ENCODE data around the gene PDIA2.
"Not testable (repeated sequence)": the region's sequence is repeated elsewhere in the genome, so short reads cannot be mapped to it uniquely, and the experiment has no call there.

Gene PDIA2

DNA sequence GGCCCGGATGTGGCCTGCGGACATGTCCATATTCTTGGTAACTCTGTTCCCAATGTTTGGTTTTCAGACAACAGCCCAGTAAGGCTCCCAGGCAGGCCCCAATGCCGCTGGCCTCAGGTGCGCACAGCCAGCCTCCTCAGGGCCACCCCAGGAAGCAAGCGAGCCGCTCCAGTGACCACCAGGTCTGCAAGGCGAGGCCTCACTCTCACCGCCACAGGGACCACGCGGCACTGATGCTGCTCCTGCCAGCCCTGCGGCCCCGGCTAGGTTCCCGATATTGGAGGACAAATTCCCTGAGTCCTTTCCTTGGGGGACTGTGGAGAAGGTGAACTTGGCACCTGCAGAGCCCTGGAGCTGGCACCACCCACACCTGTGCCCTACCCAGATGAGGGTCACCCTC is 19.0 kb downstream of the PDIA2 start:
- DNase-seq (ENCODE audit: low read depth), result no peak

DNA sequence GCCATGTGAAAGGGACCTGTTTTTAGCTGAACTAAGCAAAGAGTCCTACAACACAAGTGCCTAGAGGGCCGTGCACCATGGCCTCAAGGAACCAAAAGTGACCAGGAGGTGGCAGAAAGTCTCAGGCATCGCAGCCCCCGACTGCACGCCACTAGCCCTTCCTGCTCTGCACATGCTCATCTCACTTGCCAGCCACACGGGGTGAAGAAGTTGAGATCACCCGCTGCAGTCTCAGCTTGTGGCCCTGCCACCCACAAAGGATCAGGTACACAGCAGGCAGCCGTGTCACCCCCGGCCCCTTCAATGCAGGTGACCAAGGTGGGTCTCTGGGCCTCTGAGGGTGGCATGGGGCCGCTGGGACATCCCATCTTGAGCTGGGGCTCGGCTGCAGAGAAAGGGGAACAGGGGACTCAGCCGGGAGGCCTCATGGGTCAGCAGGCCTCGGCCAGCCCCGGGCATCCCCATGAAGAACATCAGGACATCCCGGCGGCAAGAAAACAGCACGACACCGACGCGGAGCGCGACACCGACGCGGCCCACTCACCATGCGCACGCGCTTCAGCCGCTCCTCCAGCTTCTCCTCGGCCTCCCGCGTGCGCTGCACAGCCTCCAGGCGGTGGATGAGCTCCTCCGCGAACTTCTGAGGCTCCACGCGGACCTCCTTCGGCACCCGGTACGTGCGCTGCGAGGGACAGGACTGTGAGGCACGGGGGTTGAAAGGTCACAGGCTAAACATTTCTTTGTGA is 21.0 kb downstream of the PDIA2 start:
- no peak for DNase-seq (ENCODE audit: low read depth)

DNA sequence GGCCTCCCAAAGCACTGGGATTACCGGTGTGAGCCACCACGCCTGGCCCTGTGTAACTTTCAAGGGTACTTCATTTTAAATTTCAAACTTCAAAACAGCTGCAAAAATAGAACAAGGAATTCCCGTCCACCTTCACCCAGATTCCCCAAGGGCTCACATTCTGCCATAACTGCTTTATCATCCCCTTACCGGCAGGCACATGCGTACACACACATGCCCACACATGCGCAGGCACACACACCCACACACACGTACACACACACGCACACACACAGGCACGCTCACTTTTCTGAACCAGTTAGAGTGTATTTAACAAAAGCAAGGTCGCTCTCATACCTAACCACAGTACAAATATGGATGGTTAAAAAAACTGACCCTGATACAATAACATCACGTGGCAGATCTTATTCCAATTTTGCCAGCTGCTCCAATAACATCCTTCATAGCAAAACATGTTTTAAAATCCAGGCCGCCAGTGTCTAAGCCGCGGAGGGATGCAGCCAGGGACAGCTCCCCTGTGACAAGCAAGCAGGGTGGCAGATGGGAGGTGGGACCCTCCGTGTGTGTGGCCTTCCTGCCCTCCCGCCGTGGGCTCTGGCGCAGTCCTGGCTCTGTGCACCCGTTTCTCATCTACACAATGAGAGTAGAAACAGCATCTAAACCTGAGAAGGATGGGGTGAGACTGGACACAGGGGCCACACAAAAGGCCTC is 23.1 kb downstream of the PDIA2 start:
- no peak for DNase-seq (ENCODE audit: low read depth)

DNA sequence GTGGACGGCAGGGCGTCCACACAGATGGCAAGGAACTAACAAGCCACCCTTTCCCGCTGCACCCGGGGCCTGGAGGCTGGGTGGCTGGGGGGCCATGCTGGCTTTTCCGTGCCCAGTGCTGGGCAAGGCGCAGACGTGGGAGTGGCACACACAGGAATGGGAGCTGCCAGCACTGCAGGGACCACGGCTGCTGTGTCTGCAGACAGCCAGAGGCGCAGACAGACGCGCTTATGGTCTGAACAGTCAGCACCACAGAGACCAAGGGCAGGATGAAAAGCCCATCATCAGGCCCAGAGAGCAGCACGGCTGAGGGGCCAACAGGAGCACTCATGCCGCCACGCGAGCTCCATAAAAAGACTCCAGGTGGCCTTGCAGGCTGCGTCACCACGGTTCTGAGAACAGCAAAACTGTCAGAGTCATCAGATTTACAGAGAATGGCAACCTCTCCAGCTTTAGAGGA is 24.0 kb downstream of the PDIA2 start:
- DNase-seq (ENCODE audit: low read depth), result no peak

DNA sequence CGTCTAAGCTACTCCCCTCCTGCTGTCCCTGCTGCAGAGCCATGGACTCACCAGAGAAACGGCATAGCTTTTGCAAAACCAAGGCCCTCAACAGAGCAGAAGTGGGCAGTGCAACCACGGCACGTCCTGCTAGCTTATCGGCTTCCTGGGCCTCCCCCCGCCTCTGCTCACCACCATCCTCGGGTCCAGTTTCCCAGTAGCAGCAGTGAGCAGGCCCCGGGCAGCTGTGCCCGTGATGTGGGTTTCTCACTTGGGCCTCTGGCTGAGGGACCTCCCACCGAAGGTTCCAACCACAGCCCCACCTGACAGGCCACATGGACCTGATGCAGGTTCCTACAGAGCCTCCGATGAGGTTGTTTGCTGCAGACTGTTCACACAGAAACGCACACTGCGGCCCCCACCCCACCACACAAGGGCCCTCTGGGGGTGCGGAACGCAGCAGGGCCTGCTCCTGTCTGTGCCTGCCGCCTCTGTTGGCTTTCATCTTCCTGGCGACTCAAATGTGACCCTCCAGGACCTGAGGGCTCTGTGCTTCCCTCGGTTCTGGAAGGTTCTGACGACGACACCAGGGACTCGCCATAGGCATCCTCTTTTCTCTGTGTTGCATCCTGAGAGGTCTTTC is 24.8 kb downstream of the PDIA2 start:
- no peak for DNase-seq (ENCODE audit: low read depth)

DNA sequence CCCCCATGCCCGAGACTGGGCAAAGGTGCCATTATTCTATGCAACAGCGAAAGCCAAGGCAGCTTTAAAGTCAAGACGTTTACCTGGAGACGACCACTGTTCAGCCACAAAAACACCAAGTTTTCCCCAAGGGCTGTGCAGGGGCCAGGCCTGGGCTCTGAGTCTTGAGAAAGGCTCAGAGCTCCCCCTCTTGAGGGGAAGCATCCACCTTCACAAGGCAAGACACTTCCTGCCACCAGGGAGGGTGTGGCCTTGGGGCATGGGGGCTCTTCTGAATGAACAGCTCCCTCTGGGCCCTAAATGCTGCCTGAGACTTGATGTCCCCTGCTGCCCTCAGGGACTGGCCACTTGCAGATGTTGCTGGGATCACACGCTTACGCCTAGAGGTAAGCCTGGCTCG is 26.5 kb downstream of the PDIA2 start:
- no peak for DNase-seq (ENCODE audit: low read depth)

DNA sequence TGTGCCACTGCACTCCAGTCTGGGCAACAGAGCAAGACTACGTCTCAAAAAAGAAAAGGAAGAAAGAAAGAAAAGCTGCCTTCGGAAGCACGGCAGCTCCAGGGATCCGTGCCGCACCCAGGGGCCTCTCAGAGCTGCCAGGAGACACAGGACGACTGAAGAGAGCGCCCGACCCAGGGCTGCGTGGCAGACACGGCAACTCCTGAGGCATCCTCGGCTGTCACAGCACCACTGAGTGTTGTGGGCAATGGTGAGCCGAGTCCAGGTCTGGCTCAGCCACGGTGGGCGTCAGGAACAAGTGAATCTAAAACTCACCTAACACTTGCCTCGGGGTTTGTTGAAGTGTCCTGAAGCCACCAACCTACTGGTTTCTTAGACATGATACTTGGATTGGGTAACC is 28.8 kb downstream of the PDIA2 start:
- DNase-seq (ENCODE audit: low read depth), result no peak

DNA sequence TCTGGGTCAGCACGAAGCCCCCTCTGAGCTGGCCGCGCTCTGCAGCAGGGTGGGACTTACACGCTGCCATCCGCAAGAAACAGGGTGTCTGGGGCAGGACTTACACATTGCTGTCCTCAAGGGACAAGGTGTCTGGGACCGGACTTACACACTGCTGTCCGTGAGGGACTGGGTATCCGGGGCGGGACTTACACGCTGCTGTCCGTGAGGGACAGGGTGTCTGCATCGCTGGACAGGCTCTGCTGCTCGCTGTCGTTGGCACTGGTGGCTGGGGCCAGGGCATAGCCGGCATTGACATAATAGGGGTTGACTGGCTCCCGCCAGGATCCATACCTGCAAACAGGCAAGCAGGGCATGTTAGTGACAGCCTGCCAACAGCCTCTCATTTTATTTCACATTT is 31.4 kb downstream of the PDIA2 start:
- no peak for DNase-seq (ENCODE audit: low read depth)

DNA sequence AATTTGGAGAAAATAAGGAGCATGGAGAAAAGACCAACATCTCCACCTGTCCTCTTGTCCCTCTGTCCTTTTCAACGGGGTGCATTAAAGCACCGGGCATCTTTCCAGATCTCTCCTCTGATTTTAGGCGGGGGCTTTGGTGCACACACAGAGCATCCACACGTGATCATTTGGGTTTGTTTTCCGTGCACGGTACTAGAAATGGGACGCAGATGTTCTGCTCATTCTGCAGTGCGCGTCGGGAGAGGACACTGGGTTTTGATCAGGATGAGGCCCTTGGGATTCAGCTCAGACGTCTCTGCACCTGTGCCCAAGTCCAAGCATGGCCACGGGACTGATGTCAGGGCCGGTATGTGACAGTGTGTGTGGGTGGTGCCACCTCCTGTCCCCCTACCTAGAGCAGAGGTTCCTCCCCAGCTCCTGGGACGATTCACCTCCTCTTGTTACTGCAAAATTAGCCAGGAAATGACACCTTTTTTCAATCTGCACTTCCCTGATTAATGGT is 31.9 kb downstream of the PDIA2 start:
- DNase-seq (ENCODE audit: low read depth), result no peak

DNA sequence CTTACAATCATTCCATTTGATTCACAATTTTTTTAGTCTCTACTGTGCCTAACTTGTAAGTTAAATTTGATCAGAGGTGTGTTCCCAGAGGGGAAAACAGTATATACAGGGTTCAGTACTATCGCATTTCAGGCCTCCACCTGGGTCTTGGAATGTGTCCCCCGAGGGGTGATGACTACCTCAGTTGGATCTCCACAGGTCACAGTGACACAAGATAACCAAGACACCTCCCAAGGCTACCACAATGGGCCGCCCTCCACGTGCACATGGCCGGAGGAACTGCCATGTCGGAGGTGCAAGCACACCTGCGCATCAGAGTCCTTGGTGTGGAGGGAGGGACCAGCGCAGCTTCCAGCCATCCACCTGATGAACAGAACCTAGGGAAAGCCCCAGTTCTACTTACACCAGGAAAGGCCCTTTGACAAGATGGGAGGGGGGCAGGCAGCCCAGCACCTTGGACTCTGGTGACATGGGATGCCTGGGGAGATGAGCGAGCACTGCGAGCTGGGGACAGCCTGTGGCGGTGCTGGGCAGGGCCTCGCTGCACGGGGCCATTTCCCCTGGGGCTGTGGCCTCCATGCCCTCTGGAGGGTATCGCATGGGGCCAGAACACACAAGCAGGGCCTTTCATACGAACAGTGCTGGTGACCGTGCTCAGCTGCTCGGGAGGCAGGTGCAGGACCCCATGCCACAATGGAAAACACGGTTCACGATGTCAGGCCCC is 33.9 kb downstream of the PDIA2 start:
- DNase-seq (ENCODE audit: low read depth), result no peak

DNA sequence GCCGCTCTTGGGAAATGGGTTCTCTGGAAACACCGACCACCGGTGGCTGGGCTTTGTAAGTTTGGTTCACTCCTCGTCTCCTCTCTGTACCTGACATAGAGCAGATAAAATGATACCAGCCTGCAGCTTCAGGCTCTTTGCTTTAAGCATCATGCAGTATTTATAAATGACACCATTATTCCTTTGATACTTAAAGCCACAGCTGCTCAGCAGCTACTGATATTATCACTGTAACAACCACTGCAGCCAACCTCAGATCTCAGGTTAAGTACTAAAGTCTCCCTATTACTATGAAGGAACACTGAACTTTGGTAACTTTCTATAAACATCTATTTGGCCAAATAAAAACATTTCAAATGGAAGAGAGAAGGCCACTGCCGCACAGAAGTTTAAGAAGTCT is 34.6 kb downstream of the PDIA2 start:
- no peak for DNase-seq (ENCODE audit: low read depth)

DNA sequence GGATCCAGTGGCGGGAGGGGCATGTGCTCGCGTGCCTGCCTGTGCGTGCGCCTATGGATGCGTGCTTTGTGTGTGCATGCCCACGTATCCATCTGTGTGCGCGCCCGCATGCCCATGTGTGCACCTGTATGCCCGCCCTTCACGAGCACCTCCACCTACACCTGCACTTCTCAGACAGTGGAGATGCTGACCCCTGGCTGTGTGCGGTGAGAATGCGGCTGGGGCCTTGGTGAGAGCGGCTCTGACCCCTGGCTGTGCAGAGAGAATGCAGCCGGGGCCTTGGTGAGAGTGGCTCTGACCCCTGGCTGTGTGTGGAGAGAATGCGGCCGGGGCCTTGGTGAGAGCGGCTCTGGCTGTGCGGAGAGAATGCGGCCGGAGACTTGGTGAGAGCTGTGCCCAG is 35.7 kb downstream of the PDIA2 start:
- DNase-seq (ENCODE audit: low read depth), result no peak

DNA sequence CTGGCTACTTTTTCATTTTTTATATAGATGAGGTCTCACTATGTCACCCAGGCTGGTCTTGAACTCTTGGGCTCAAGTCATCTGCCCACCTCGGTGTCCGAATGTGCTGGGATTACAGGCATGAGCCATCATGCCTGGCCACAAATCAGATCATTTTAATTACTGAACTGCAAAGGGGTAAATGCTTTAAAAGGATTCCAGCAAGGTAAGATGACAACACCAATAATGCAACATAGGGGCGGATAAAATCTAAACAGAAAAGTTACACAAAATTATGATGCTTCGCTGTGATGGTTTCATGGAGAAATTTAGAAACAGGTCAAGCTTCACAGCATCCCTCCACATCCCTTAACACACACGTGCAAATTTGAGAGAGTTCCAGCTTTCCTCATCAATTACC is 37.2 kb downstream of the PDIA2 start:
- DNase-seq (ENCODE audit: low read depth), result no peak

DNA sequence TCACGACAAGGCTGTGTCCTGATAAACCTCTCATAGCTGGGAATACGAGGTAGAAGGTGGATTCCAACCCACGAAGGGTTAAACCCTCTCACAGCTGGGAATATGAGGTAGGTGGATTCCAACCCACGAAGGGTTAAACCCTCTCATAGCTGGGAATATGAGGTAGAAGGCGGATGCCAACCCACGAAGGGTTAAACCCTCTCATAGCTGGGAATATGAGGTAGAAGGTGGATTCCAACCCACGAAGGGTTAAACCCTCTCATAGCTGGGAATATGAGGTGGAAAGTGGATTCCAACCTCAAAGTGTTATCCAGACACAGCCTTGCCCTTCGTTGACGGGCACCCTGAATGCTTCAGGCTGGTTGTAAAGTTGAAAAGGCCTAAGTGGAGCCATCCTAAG is 38.6 kb downstream of the PDIA2 start:
- DNase-seq (ENCODE audit: low read depth), result no peak

DNA sequence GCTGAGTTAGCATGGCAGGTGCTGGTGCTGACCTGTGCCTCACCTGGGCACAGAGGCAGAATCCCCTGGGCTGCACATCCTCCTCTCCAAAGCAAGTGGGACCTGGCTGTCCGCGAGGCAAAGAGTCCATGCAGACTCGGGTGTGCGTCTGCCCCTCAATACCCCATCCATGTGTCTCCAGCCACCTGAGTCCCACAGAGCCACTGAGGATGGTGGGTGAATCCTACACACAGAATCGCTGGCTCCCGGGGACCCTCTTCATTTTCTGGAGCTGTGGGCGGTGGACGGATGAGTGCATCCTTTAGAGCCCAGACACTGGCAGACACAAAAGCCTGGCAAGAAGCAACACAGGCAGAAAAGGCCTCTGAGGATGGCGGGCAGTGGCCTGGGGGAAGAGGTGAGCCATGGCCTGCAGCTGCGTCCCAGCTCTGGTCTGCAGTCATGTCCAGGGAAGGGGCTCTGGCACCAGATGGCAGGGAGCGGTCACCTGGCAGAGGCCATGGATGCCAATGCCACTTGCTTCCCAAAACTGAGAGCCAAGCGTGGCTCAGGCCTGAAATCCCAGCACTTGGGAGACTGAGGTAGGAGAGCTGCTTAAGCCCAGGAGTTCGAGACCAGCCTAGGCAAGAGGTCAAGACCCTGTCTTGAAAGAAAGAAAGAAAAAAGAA is 39.6 kb downstream of the PDIA2 start:
- DNase-seq (ENCODE audit: low read depth), result no peak

DNA sequence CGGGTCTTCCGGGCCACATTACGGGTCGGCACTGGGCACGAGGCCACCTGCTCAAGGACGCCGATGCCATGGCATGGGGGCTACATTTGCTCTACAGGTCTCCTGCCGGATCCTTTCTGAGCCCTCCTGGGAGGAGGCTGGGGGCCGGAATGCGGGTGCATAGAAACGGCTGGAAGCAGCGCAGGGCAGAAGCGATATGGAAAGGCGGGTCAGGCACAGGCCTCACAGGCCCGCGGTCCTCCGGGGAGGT is 41.2 kb downstream of the PDIA2 start:
- DNase-seq (ENCODE audit: low read depth), result no peak

DNA sequence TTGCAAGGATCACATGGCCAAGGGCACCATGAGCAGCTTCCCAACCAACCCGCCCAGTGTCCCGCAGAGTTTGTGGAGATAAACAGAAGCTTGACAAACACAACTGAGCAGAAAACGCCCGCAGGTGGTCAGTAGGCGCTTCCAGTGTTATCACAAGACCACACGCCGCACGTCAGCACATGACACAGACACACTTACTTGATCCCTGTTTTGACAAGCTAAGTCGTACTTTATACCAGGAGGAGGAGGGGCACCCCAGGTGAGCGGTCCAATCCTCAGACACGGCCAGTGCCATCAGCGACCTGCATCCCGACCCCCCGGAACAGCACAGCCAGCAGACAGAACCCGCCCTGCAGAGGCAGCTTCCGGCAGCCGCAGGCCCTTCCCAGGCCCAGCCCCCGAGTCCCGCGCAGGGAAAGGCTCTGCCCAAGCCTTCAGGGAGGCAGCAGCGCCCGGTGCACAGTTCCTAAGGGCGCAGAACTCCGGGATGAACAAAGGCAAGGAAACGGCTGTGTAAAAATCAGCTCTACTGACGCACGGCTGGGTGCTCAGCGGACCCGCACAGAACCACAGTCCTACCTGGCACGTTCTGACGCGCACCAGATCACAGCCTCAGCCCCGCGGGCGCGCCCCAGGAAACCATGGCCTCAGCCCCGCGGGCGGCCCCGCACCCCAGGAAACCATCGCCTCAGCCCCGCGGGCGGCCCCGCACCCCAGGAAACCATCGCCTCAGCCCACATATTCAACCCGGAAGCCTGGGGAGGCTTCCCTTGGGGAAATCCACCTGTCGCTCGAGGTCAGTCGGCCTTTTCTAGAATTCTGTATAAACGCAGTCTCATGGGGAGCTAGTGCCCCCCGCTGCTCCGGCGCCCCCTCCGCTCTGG is 41.7 kb downstream of the PDIA2 start:
- no peak for DNase-seq (ENCODE audit: low read depth)

DNA sequence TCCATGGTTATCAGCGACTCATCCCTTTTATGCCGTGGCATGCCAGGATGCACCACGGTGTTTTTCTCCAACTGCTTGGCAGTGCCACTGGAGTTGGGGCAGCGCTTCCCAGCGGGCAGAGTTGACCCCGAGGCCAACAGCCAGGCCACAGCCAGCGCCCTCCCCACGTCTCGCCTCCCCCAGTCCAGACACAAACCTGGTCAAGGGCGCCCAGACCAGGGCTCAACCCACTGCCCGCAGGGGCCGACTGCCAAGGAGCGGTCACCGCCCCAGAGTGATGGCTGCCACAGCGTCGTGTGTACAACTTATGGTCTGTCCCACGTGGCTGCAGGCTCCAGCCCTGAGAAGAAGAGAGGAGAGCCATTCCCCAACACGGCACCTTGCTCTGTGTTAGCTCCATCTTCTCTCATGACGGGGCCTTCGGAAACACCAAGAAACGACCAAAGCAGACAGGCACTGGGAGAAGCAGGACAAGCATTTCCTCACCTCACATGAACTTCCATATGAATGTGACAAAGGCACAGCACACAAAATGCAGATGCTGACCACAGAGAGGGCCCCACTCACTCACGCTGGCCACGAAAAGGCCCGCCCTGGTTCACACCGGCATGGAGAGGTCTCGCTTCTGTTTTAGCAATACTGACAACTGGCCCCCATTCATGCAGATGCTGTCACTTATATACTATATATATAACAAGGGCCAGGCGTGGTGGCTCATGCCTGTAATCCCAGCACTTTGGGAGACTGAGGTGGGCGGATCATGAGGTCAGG is 42.6 kb downstream of the PDIA2 start:
- DNase-seq (ENCODE audit: low read depth), result no peak

DNA sequence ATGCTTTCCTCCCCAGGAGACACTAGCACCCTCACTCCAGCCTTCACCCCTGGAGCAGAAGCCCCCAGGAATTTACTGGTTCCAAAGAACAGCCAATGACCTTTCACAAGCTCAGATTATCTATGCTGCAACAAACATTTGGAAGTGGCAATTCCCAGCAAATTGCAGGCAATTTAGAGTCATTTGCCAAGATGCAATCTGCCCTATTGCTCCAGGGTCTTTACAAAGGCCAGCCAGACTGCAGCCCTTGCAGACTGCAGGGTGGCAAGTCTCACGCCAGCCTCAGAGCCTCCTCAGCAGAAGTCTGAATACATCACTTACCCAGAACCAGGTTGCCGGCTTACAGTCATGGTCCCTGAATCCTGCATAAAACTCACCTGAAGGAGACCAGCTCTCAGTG is 47.8 kb downstream of the PDIA2 start:
- DNase-seq (ENCODE audit: low read depth), result no peak

DNA sequence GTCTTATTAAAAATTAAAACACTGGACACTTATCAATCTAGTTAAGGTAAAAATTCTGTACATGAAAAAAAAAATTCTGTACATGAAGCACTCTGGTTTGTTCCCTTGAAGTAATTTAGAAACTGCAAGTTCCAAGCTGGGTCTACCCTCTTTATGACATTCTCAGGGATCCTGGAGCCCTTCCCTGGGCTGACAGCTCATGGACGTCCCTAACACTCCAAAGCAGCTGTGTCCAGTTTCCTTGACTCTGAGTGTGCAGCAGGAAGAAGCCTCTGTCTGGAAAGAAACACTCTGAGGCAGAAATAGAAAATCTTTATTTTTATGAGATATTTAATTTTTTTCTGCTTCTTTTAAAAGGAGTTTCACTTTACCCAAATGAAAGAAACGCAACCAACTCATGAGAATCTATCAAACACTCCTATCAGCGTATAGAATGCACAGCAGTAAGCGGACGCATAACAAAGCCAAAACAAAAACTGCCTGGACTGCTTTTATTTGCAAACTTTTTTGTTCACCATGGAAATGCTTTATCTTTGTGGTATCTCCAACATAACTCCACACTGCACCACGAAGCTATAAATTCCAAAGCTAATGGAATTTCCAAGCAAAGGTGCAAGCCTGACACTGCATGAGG is 48.3 kb downstream of the PDIA2 start:
- DNase-seq (ENCODE audit: low read depth), result not testable (repeated sequence)

Data from stimulated activated CD8-positive, alpha-beta memory T cell treated with anti-CD3 and anti-CD28 coated beads, Interleukin-15, amount 100 ng/mL, for 24 hours (primary cell).